Endothelial cell of umbilical vein (primary cell): Measurements from ENCODE around the gene ASAP2. TPM values are rescaled to one million over a fixed set of nuclear protein-coding genes. Genes with fewer than 3 reads are reported as not detected.
"Not testable (repeated sequence)": the region's sequence is repeated elsewhere in the genome, so short reads cannot be mapped to it uniquely, and the experiment has no call there.

ENCODE experiments used
- BruUV-seq: library from RNA; stranded (reverse); fragments of 400-500 nt; replicated peaks from 2 replicates; lab custom pipeline; 2021; lab: Mats Ljungman, UMichigan
- CTCF ChIA-PET: fragments of 300-600, 350-600 bp; sonication (Branson Sonifier 250); formaldehyde crosslinking; loops from one replicate; lab custom pipeline; 2021; ENCODE audit warnings: antibody characterized with exemption, inconsistent platforms; lab: Charles Lee
- POLR2A ChIA-PET: fragments of 300-600, 350-600 bp; sonication (Branson Sonifier 250); formaldehyde crosslinking; loops from one replicate; lab custom pipeline; 2021; ENCODE audit warnings: antibody characterized with exemption, inconsistent platforms; lab: Charles Lee
- DNase-seq: peaks from one replicate; pipeline ENCODE4 v3.0.0-alpha.2; 2011; ENCODE audit warnings: low read depth, low spot score
- FAIRE-seq: peaks from 2 replicates; lab custom pipeline; 2011; peaks lifted over from hg19 to GRCh38; lab: Jason Lieb, UNC
- H2AFZ ChIP-seq: 2 replicates; pipeline ENCODE4 v1.6.0; 2012; ENCODE audit warnings: low read depth, low read length, control low read depth, inconsistent platforms
- H3K27ac ChIP-seq: 2 replicates; pipeline ENCODE4 v1.5.1; 2011; ENCODE audit warnings: low read depth, mild to moderate bottlenecking, control low read depth, low read length, moderate library complexity; ENCODE audit not compliant: insufficient read depth
- H3K27me3 ChIP-seq, 2 experiments: 2 replicates each; pipeline versions ENCODE4 v1.6.0 to v1.6.1; 2011; ENCODE audit warnings: low read length in 2 of 2, mixed read lengths in 1 of 2; ENCODE audit not compliant: control insufficient read depth in 2 of 2, insufficient read depth in 2 of 2
- H3K36me3 ChIP-seq, 2 experiments: 2 replicates in 1 of 2; 3 replicates in 1 of 2; pipeline ENCODE4 v1.5.1; 2011; ENCODE audit warnings: low read length in 2 of 2, mild to moderate bottlenecking in 1 of 2, moderate library complexity in 1 of 2; ENCODE audit not compliant: control insufficient read depth in 2 of 2, insufficient read depth in 2 of 2; ENCODE audit errors: extremely low read depth in 1 of 2
- H3K4me1 ChIP-seq: 3 replicates; pipeline ENCODE4 v1.5.1; 2011; ENCODE audit warnings: mild to moderate bottlenecking, low read length; ENCODE audit not compliant: control insufficient read depth, insufficient read depth; ENCODE audit errors: extremely low read depth
- H3K4me2 ChIP-seq: 2 replicates; pipeline ENCODE4 v1.6.1; 2011; ENCODE audit warnings: low read length, control low read depth, mixed read lengths; ENCODE audit not compliant: insufficient read depth
- H3K4me3 ChIP-seq, 3 experiments: fragments of 200-600 bp in 1 of 3; sonication (generic), shearing (Covaris generic) in 1 of 3; replicated peaks in 1 of 3; 2 replicates each; pipeline ENCODE4 v1.5.1; 2011 to 2016; ENCODE audit warnings: control low read depth in 3 of 3, low read length in 3 of 3, mild to moderate bottlenecking in 2 of 3, inconsistent platforms in 1 of 3, low read depth in 1 of 3, moderate library complexity in 1 of 3; ENCODE audit not compliant: insufficient read depth in 1 of 3
- H3K79me2 ChIP-seq: 2 replicates; pipeline ENCODE4 v1.6.0; 2012; ENCODE audit warnings: low read length, inconsistent platforms; ENCODE audit not compliant: control insufficient read depth, insufficient read depth
- H3K9ac ChIP-seq: replicated peaks from 2 replicates; pipeline ENCODE3; 2011; ENCODE audit warnings: low read length, control low read depth; ENCODE audit not compliant: insufficient read depth; ENCODE audit errors: extremely low read depth
- H3K9me1 ChIP-seq: replicated peaks from 3 replicates; pipeline ENCODE4 v1.6.0; 2011; ENCODE audit warnings: mild to moderate bottlenecking, low read length; ENCODE audit not compliant: control insufficient read depth, insufficient read depth; ENCODE audit errors: extremely low read depth
- H3K9me3 ChIP-seq: replicated peaks from 2 replicates; pipeline ENCODE4 v1.5.1; 2012; ENCODE audit warnings: low read length, inconsistent platforms; ENCODE audit not compliant: control insufficient read depth, insufficient read depth
- H4K20me1 ChIP-seq: replicated peaks from 2 replicates; pipeline ENCODE3; 2011; ENCODE audit warnings: mild to moderate bottlenecking, low read length; ENCODE audit not compliant: control insufficient read depth, insufficient read depth; ENCODE audit errors: extremely low read depth
- EZH2 ChIP-seq: IDR thresholded peaks from 2 replicates; pipeline ENCODE4 v1.6.1; 2012; ENCODE audit warnings: borderline replicate concordance, low read depth, mild to moderate bottlenecking, moderate library complexity, low read length, inconsistent platforms; ENCODE audit not compliant: severe bottlenecking
- FOS ChIP-seq: IDR thresholded peaks from 2 replicates; pipeline ENCODE4 v1.6.1; 2011; ENCODE audit warnings: mild to moderate bottlenecking, low read length, moderate library complexity, borderline replicate concordance; ENCODE audit not compliant: insufficient read depth
- GATA2 ChIP-seq: IDR thresholded peaks from 2 replicates; pipeline ENCODE4 v1.7.0; 2011; ENCODE audit warnings: low read depth, mild to moderate bottlenecking, moderate library complexity, mixed read lengths, low read length; ENCODE audit not compliant: insufficient read length, insufficient read depth
- JUN ChIP-seq: IDR thresholded peaks from 2 replicates; pipeline ENCODE4 v1.6.1; 2011; ENCODE audit warnings: borderline replicate concordance, low read depth; ENCODE audit not compliant: insufficient read length, insufficient read depth
- MAX ChIP-seq: IDR thresholded peaks from 2 replicates; pipeline ENCODE4 v1.6.1; 2011; ENCODE audit not compliant: insufficient read depth, insufficient read length
- MYC ChIP-seq: IDR thresholded peaks from one replicate; pipeline ENCODE4 v1.6.1; 2011; ENCODE audit warnings: mild to moderate bottlenecking, low read depth, low read length
- POLR2A ChIP-seq: IDR thresholded peaks from 2 replicates; pipeline ENCODE4 v1.6.1; 2012; ENCODE audit warnings: low read depth, mild to moderate bottlenecking, control low read depth, low read length
- POLR2AphosphoS5 ChIP-seq: IDR thresholded peaks from 2 replicates; pipeline ENCODE4 v1.6.1; 2012; ENCODE audit warnings: low read depth, mild to moderate bottlenecking, control low read depth, low read length, moderate library complexity; ENCODE audit not compliant: insufficient read depth
- dilution Hi-C: fragments of 300-500 bp; cut with MboI; formaldehyde crosslinking; loops from one replicate; pipeline ENCODE4 v1.15.0; 2019; ENCODE audit warnings: low sequenced_read_pairs; ENCODE audit not compliant: extremely low pct_ligation_motif_present
- intact Hi-C: fragments of 100-400 bp; cut with micrococcal nuclease; formaldehyde crosslinking; loops from one replicate; pipeline ENCODE4 v1.10.0; 2022
- polyA plus RNA-seq, 4 experiments: library from polyadenylated mRNA; depleted of rRNA in 3 of 4; stranded (reverse) in 3 of 4; unstranded in 1 of 4; fragments of >200 nt; gene quantifications; 2 replicates each; pipeline versions ENCODE4 v1.2.1 to v1.2.3, GENCODE V29; 2011 to 2012; ENCODE audit warnings: missing spikeins in 1 of 4
- total RNA-seq: library from RNA; stranded (reverse); gene quantifications from 2 replicates; pipeline ENCODE4 v1.2.3, GENCODE V29; 2021
- TF ChIP-seq, protein P1 (sequence below), 2 donors: IDR thresholded peaks; 1 replicate in 1 of 2; 2 replicates in 1 of 2; pipeline ENCODE4 v1.5.1; 2011; ENCODE audit warnings: low read length in 2 of 2, mild to moderate bottlenecking in 2 of 2, moderate library complexity in 2 of 2, control low read depth in 1 of 2, inconsistent platforms in 1 of 2, low read depth in 1 of 2; ENCODE audit not compliant: insufficient read depth in 1 of 2; ENCODE audit errors: extremely low read depth in 1 of 2

Gene ASAP2
- total and polyA plus RNA-seq, 2 donors (not counting 3 experiments of a cell fraction or from before 2014, with no cell fraction given): 31.1 to 79.2 TPM

DNA sequence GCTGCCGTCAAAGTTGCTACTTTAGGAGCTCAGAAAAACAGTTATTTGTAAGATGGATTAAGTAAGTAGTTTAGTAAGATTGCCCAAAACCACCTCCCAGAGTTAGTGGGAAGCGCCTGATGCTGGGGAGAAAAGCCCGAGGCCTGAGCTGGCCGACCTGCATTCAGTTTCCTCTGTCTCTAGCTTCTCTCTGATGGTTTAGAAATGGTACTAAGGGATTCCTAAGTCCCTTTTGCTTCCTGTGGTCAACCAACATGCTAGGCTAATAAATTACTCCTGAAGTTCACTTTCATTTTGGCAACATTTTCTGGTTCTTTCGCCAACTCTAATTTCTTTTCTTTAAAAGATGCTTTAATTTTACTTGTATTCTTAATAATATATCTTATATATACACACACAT lies 60.1 kb downstream of the ASAP2 start:
- Histone ChIP-seq H3K4me3 (no peak overlapping the region), H3K36me3 (no peaks in the 10 kb centered on the region), H3K9ac (no peak overlapping the region), H3K4me1 (peaks cover 29% of the 10 kb centered on the region), H3K4me2 (no peak overlapping the region), H2AFZ (no peak overlapping the region), H3K27ac (no peak overlapping the region), H3K79me2 (peaks cover 93% of the 10 kb centered on the region), H4K20me1 (no peaks in the 10 kb centered on the region), H3K9me3 (no peaks in the 10 kb centered on the region), H3K9me1 (no peaks in the 10 kb centered on the region), H3K27me3 (no peaks in the 10 kb centered on the region)
- ChIA-PET POLR2A (no interaction called here), CTCF (no interaction called here)
- DNase-seq: no peak
- no peak for FAIRE-seq
- intact Hi-C loops: no loop called here
- dilution Hi-C loops: no loop called here
- TF ChIP-seq, protein P1, sequence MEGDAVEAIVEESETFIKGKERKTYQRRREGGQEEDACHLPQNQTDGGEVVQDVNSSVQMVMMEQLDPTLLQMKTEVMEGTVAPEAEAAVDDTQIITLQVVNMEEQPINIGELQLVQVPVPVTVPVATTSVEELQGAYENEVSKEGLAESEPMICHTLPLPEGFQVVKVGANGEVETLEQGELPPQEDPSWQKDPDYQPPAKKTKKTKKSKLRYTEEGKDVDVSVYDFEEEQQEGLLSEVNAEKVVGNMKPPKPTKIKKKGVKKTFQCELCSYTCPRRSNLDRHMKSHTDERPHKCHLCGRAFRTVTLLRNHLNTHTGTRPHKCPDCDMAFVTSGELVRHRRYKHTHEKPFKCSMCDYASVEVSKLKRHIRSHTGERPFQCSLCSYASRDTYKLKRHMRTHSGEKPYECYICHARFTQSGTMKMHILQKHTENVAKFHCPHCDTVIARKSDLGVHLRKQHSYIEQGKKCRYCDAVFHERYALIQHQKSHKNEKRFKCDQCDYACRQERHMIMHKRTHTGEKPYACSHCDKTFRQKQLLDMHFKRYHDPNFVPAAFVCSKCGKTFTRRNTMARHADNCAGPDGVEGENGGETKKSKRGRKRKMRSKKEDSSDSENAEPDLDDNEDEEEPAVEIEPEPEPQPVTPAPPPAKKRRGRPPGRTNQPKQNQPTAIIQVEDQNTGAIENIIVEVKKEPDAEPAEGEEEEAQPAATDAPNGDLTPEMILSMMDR (IDR thresholded peaks at IDR 0.05; ENCODE audit: extremely low read depth in 1 of 2, insufficient read depth in 1 of 2, low read depth in 1 of 2, low read length in 2 of 2): no peak
- TF ChIP-seq MAX (no peak), POLR2A (no peak), FOS (no peak), EZH2 (no peak), JUN (no peak), GATA2 (no peak), POLR2AphosphoS5 (no peak), MYC (no peak)
- BruUV-seq: no TSS peak

- H3K9me3 ChIP-seq, H3K27ac ChIP-seq, POLR2A ChIA-PET, DNase-seq, H3K4me3 ChIP-seq, H2AFZ ChIP-seq, H3K27me3 ChIP-seq, H3K4me2 ChIP-seq, intact Hi-C loops, FAIRE-seq, BruUV-seq, CTCF ChIA-PET, H3K36me3 ChIP-seq, H3K9ac ChIP-seq, H3K9me1 ChIP-seq, dilution Hi-C loops, H4K20me1 ChIP-seq: not testable (repeated sequence)
- peaks cover 93% of the 10 kb centered on the region for H3K79me2 ChIP-seq
- peaks cover 23% of the 10 kb centered on the region for H3K4me1 ChIP-seq
Measured at GRCh38 chr2:9267286-9267685, 60.7 kb downstream of the ASAP2 start.
